ENCODE results near the gene ATG12.
"Not testable (repeated sequence)": the region's sequence is repeated elsewhere in the genome, so short reads cannot be mapped to it uniquely, and the experiment has no call there.

ATG12 gene

DNA sequence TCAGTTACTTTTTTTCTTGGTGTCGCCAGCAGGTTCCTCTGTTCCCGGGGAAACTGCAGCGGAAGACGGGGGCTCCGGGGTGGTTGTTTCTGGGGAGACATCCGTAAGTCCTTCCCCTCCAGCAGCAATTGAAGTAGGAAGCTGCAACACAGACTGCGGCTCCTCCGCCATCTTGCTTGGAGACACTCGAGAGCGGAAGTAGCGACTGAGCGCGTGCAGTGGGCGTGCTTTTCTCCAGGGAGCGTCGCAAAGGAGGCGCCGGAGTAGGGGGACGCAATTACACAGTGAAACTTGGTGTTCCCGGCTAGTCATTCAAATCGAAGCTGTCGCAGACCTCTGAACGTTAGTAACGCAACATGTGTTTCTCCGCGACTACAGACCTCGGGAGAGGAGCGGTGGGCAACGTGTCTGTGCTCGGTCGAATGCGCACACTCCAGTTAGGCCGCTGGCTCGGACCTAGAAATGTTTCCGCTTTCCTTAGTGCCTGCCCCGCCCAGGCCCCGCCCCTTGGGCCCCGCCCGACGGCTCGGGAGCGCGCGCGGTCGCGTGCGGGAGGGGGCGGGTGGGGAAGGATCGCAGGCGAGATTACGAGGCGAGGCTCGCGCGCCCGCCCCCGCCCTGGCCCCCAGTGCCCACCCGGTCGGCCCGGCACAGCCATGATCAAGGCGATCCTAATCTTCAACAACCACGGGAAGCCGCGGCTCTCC is at the start of gene ATG12, which contains the start of gene AP3S1:
ATG12 (minus strand) TSS at position 184 of the 707 bp plus-strand sequence; CDS start at position 171, 13 bp downstream.
AP3S1 (plus strand) TSS at position 554 of the 707 bp plus-strand sequence; CDS start at position 657, 103 bp downstream.
- DNase-seq, result peak; percentile 91

GRCh38 chr5:115888027-115888426 is 46.7 kb upstream of the ATG12 start:
- DNase-seq, result no peak

DNA sequence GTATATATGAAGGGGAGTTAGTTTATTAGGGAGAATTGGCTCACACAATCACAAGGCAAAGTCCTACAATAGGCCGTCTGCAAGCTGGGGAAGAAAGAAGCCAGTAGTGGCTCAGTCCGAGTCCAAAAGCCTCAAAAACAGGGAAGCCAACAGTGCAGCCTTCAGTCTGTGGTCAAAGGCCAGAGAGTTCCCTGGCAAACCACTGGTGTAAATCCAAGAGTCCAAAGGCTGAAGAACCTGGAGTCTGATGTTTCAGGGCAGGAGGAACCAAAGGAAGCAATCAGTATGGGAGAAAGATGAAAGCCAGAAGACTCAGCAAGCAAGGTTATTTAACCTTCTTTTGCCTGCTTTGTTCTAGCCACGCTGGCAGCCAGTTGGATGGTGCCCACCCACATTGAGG is 43.8 kb upstream of the ATG12 start:
- DNase-seq, result not testable (repeated sequence)

DNA sequence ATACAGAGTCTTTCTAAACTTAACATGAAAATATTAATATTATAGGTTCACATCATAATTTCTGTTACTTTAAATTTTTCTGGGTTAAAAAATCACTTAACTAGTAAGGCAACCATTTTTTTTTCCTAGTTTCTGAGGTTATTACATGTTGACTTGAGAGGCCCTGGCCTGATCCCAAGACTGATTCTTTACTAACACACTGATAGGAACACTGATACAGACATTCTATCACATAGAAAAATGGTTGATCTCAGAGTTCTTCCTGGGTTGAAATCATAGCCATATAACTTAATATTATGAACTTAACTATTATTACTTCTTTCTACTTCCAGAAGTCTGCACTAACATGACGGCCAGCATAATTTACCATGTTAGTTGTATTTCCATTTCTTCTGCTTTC is 43.3 kb upstream of the ATG12 start:
- no peak for DNase-seq

DNA sequence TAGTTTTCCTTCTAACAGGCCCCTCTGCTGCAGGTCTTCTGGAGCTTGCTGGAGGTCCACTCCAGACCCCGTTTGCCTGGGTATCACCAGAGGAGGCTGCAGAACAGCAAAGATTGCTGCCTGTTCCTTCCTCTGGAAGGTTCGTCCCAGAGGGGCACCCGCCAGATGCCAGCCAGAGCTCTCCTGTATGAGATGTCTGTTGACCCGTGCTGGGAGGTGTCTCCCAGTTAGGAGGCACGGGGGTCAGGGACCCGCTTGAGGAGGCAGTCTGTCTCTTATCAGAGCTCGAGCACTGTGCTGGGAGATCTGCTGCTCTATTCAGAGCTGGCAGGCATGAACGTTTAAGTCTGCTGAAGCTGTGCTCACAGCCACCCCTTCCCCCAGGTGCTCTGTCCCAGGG is 41.1 kb upstream of the ATG12 start:
- DNase-seq, result not testable (repeated sequence)

DNA sequence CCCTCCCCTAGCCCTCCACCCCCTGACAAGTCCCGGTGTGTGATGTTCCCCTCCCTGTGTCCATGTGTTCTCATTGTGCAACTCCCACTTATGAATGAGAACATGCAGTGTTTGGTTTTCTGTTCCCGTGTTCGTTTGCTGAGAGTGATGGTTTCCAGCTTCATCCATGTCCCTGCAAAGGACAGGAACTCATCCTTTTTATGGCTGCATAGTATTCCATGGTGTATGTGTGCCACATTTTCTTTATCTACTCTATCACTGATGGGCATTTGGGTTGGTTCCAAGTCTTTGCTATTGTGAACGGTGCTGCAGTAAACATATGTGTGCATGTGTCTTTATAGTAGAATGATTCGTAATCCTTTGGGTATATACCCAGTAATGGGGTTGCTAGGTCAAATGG is 36.0 kb upstream of the ATG12 start:
- DNase-seq, result not testable (repeated sequence)

DNA sequence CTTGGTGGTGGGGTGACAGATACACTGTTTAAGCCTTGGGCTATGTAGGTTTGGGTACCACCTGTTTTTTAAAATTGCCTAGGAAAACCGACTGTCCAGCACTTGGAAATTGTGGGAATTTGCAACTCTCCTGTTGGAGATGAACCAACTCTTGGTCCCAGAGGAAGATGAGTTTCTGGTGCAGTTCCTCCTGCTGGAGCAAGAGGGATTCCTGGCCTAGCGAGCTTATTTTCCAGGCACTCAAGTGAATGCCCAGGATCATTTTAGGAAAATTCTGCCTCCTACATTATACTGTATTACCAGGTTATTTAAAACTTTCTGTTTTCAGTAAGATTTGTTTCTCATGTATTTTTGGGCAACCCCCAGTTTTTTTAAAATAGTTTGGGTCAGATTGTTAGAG is 34.1 kb upstream of the ATG12 start:
- no peak for DNase-seq

- DNase-seq, result no peak
These were observed 32.0 kb upstream of the ATG12 start for GRCh38 chr5:115873392-115873791.

DNA sequence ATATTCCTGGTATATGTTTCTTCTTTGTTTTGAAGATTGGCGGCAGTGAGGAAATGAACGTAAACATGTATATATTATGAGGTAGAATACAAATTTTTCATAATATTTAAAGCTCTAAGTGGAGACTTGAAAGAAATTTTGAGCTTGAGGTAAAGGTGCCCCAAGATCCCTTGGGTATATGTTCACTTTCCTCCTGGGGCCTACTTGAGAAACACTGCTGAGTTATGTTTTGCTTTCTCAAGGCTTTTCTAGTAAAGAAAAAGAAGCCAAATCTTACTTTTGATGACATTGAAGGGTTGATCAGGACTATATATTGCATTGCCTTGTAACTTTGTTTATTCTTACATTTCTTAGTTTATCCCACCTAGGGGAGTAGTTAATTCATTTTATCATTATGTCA is 31.1 kb upstream of the ATG12 start:
- DNase-seq, result no peak

DNA sequence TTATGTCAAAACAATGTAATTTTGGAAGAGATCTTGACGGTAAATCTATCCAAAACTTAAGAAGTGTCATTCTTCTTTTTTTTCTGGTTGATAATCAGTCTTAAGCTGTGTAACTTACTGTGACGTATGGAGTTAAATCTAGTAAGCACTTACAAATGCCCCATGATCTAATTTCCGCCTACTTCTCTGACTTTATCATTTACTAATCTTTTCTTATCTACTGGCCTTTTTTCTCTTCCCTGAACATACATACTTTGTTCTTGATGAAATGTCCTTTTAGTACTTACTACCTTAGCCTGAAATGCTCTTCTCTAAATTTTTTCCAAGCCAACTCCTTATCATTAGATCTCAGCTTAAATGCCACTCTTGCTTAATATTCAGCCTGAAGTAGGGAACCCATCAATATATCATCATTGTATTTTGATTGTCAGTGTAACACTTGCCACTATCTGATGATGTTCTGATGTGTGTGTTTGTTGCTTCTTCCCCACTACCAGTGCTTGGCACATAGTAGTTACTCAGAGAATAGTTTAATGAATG is 28.0 kb upstream of the ATG12 start:
- no peak for DNase-seq

GRCh38 chr5:115859378-115859777 is 18.0 kb upstream of the ATG12 start:
- no peak for DNase-seq

GRCh38 chr5:115858396-115858795 is 17.0 kb upstream of the ATG12 start:
- no peak for DNase-seq

- no peak for DNase-seq
These were observed 16.4 kb upstream of the ATG12 start for GRCh38 chr5:115857626-115858349.

- DNase-seq, result no peak
These were observed 15.7 kb upstream of the ATG12 start for GRCh38 chr5:115857057-115857479.

- DNase-seq, result no peak
These were observed 14.6 kb upstream of the ATG12 start for GRCh38 chr5:115855959-115856358.

DNA sequence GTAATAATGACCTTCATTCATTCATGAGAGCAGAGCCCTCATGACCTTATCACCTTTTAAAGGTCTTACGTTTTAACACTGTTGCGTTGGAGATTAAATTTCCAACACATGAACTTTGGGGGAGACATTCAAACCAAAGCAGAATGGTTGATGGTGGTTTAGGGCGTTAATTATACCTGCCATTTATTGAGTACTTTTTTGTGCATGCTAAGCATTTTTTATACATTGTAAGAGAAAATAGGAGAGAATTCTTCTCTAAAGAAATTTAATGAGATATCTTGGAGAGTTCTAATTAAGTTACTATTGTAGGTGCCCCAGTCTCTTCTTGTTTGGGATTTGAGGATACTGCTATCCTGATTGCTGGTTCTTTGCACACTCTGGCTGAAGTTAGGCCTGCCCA is 12.8 kb upstream of the ATG12 start:
- no peak for DNase-seq

- DNase-seq, result no peak
These were observed 9.5 kb upstream of the ATG12 start for GRCh38 chr5:115850744-115851416.

- DNase-seq, result no peak
These were observed 8.0 kb upstream of the ATG12 start for GRCh38 chr5:115849258-115849798.

DNA sequence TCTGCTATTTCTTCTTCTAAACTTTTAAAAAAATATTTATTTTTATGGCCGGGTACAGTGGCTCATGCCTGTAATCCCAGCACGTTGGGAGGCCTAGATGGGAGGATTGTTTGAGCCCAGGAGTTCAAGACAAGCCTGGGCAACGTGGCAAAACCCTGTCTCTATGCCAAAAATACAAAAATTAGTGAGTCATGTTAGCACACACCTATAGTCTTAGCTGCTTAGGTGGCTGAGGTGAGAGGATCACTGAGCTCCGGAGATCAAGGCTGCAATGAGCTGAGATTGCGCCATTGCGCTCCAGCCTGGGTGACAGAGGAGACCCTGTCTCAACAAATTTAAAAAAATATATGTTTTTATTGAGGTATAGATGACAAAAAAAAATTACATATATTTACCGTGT is 5.9 kb upstream of the ATG12 start:
- DNase-seq, result no peak

DNA sequence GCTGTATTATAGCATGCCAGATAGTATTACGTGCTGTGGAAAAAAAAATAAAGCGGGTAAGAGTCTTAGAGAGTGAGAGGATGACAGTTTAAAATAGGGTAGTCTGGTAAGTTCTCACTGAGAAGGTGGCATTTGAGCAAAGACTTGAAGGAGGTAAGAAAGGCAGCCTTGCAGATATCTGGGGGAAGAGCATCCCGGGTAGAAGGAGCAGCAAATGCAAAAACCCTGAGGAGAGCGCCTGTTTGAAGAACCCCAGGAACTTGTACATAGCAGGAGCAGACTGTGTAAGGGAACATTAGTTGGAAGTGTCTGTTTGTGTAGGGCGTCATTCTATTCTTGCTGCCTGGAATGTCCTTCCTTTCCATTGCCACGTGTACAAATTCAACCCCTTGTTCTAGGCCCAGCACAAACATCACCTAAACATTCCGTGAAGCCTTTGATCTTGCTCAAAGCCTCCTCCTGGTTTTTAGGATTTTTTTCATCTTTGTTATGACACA is 3.0 kb upstream of the ATG12 start:
- DNase-seq, result no peak

GRCh38 chr5:115843444-115844130 is 2.2 kb upstream of the ATG12 start:
- DNase-seq, result no peak

- no peak for DNase-seq
These were observed 1.6 kb upstream of the ATG12 start for GRCh38 chr5:115842952-115843351.

Data from stimulated activated CD4-positive, alpha-beta T cell treated with anti-CD3 and anti-CD28 coated beads, Interleukin-4, amount 100 ng/mL, for 24 hours (primary cell).